Inflammatory macrophage treated with lipopolysaccharide for 1 hour (primary cell): ENCODE results near the gene ITPA.

ENCODE experiments used
- DNase-seq, 2 donors: peaks; one replicate each; pipeline ENCODE4 v3.0.0-alpha.2; 2020 to 2022

Gene ITPA

DNA sequence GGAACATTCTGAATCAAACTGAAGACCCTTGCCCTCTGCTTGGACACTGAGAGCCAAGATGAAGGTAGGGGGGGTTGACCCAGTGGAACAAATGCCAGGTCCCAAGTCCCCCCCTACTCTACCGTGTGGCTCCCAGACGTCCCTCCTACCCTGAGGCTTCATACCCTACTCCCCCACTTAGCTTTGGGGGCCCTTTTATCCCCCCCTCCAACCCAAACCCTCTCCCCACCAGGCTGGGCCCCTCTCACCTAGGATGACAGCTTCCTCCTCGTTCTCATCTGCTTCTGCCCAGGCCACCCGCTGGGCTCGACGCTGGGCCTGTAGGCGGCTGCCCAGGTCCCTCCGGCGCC, 6.4 kb upstream of the ITPA start:
- DNase-seq: no peak

- no peak for DNase-seq
Measured at GRCh38 chr20:3203315-3204123, 5.8 kb upstream of the ITPA start.

GRCh38 chr20:3204124-3204794, 5.0 kb upstream of the ITPA start, which contains the start of gene DDRGK1:
Gene DDRGK1 (minus strand): TSS chr20:3204682. CDS start chr20:3204627, 55 bp downstream.
- peak; percentile 75 to 99 for DNase-seq

DNA sequence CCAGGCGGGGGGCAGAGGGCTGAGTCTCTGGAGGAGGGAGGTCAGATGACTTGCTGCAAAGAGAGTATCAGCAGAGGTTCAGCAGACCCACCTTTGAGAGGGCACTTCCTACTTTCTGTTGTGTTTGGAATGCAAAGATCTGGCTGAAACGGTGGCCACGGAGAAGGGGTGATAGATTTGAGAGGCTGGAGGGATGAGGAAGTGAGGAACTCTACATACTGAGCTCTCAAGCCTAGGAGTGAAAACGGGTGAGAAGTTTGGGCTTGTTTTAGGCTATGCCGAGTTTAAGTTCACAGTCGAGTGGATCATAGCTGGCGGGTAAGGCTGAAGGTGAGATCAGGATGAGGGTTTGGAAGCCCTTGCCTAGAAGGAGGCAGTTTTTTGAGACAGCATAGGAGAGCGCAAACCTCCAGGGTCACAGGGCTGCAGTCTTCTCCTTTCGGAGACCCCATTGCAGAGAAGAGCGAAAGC, 477 bp upstream of the ITPA start:
- peak in 1 of 2 donors; percentile 30 for DNase-seq

DNA sequence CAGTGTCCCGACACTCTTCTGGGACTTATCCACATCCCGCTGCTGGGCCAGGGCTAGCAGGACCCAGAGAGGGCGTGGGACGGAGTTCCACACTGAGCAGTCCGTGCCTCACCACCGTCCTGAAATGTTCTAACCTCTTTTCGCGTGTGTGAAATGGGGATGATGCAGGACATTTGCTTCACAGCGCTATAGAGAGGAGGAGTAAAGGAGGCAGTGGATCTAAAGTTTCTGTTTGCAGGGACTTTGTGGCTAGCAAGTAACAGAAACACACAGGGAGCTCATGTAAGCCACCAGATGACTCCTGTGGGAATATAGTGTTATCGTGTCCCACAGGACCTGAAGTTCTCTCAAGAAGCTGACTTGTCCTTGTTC, 634 bp downstream of the ITPA start:
- peak; percentile 37 to 47 for DNase-seq

- no peak for DNase-seq
Measured at GRCh38 chr20:3210346-3210745, 1.0 kb downstream of the ITPA start.

GRCh38 chr20:3213226-3213625, 3.9 kb downstream of the ITPA start:
- no peak for DNase-seq

DNA sequence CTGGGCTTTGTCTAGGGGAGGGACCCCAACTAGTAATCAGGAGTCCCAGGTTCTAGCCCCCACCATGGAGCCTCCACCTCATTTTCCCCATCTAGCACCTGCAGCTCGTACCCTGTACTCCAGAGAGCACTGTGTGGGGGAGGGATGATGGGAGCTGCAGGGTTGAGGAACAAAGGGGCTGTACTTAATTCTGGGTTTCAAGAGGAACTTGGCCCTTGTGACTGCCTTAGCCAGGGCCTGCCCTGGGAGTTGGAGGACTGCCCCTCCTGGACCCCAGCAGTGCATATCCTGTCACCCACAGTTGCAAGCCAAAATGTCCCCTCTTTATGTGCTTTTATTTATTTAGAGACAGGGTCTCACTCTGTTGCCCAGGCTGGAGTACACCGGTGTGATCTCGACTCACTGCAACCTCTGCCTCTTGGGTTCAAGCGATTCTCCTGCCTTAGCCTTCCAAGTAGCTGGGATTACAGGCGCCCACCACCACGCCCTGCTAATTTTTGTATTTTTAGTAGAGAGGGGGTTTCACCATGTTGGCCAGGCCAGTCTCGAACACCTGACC, 6.1 kb downstream of the ITPA start:
- DNase-seq: peak in 1 of 2 donors; percentile 30

- peak; percentile 39 to 66 for DNase-seq
Measured at GRCh38 chr20:3218307-3218988, 9.2 kb downstream of the ITPA start.

DNA sequence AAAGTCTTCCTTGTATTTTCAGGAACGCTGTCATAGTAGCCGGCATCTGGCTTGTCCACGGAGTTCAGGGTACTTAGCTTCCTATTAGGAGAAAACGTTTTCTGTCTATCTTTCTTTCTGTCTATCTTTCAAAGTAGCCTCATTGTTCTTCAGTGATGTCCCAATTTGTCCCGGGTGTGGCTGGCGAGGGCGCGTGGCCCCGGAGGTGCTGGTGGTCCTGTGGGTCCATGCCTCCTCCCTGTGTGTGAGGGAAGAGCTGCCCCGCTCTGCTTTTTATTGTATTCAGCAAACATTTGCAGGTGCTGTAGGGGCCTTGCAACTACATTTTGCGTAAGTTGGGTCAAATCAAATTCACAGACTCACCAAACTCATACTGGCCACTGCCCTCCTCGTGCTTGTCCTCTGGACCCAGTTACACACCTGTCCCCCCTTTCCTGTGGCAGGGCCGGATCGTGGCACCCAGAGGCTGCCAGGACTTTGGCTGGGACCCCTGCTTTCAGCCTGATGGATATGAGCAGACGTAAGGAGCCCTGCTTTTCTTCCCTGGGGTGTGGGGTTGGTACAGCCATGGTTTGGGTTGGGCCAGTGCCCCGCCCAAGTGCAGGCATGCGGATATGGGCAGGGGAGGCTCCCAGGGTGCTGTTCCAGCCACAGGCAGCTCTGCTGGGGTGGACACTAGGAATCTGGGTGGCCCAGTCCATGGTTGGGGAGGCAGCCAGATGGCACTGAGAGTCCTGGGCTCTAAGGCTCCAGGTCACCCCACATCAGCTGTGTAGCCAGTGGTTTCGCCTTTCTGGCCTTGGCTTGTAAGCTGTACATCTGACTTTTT, 12.3 kb downstream of the ITPA start:
- DNase-seq: no peak

GRCh38 chr20:3222635-3223600, 13.6 kb downstream of the ITPA start:
- DNase-seq: no peak

GRCh38 chr20:3223651-3223993, 14.3 kb downstream of the ITPA start:
- DNase-seq: no peak

- no peak for DNase-seq
Measured at GRCh38 chr20:3223994-3224680, 14.8 kb downstream of the ITPA start.

DNA sequence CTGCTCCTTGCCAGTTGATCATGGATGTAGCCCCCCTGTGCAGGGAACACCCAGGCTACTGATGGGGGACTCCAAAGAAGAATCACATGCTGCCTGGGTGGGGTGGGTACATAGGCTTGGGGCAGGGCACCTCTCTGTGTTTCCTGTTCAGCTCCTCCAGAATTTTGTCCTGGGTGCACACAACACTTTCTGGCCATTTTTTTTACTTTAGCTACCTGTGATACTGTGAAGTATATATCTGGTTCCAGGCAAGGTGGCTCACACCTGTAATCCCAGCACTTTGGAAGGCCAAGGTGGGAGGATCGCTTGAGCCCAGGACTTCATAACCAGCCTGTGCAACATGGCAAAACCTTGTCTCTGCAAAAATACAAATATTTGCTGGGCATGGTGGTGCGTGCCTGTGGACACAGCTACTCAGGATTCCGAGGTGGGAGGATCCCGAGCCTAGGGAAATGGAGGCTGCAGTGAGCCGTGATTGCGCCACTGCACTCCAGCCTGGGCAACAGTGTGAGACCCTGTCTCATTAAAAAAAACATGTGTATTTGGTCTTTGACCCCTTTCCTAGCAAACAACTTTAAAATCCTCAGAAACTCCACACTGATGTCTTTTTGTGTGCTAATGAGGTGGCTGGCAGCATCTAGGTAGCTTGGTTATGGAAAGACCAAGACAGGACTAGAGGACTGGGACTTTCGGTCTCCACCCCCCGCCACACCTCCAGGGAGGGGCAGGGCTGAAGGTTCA, 15.6 kb downstream of the ITPA start:
- no peak for DNase-seq

DNA sequence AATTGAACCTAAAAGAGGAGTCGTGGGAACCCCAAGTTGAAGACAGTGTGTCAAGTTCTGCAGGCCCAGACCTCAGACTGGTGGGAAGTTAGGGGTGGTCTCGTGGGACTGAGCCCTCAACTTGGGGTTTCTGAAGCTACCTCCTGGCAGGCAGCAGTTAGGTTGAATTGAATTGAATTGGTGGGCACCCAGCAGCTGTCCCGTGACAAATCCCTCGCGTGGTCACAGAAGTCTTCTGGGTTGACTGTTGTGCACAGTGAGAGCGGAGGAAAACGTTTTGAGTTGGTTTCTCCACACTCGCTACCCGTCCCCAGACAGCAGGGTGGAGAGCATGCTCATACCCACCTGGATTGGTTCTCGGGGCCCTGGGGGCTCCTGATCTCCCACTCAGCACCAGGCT, 16.8 kb downstream of the ITPA start:
- DNase-seq: no peak

DNA sequence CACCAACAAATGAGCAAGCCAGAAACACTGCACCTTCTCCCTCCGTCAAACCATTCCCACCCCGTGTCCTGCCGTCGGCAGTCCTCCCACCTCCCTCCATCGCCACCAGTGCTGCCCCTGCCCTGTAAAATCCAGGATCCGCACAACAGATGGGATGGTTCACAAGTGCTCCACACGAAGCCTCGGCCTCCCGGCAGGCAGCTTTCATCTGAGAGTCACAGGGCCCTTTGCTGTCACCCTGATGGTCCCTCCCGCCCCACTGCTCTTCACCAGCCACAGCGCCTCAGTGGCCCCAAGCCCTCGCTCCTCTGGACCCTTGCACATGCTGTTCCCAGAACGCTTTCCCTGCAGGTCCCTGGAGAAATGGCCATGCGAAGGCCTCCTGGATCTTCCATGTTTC, 17.6 kb downstream of the ITPA start:
- DNase-seq: no peak

GRCh38 chr20:3227506-3227905, 18.2 kb downstream of the ITPA start:
- DNase-seq: no peak

DNA sequence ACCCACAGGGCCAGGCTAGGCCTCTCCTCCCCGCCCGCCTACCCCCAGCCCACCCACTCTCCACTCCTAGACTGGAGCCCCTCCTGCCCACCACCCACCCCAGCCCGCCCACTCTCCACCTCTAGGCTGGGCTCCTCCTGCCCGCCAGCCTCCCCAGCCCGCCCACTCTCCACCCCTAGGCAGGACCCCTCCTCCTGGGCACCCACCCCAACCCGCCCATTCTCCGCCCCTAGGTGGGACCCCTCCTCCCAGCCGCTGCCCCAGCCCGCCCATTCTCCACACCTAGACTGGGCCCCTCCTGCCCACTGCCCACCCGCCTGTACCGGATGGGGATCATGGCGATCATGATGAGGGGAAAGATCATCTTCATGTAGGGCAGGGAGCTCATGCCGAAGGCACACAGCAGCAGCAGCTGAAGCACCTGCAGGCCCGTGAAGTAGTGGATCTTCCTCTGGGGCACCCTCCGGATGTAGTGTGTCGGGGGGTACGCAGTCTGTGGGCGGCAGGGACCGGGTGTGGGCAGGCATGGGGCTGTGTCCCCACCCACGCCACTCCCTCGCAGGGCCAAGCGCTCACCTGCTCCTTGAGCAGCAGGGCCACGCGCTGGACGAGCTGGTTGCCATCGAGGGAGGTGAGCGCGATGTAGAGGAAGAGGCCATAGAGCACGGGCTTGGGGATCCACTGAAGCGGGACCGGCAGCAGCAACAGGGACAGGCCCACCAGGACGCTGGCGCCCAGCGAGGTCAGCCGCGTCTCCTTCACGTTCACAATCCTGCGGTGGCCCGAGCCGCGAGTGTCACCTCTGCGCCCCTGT, 18.8 kb downstream of the ITPA start:
- DNase-seq: no peak

DNA sequence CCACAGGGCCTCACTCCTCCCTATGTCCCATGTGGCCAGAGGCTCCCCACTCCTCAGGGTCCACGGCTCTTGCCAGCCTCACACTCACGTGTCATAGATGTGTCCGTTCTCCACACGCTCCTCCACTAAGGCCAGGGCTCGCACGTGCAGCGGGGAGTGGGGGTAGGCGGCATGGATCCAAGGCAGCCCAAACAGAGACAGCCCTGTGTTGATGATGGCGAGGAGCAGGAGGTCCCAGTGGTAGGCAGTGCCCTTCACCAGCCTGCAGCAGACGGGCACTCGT, 19.4 kb downstream of the ITPA start:
- no peak for DNase-seq
